Measurements from ENCODE around the gene BMPER. TPM values are rescaled to one million over a fixed set of nuclear protein-coding genes. Genes with fewer than 3 reads are reported as not detected.

Gene BMPER
- total and polyA plus RNA-seq, 2 of the 8 experiments (the other 6 are each of a cell fraction or from before 2014, with no cell fraction given), result 0.33 to 0.69 TPM

DNA sequence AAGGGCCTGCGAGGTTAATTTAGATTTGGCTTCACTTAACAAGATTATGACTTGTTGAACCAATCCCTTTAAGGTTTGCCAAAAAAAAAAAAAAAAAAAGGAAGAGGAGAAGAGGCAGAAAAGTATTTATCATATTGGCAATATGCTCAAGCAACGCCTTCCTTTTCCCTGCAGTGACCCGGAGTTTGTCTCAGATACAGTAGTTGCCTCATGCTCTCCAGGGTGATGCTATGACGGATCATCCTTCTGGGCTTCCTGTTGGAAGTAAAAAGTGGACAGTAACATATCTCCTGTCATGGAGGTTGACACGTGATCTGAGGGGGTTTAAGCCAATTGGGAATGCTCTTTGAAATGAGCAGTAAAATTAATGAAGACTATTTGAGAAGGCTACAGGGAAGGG lies 117.3 kb downstream of the BMPER start (continued):
- TF ChIP-seq RAD21 (IDR thresholded peaks at IDR 0.05 in 1 of 2, conservative IDR thresholded peaks at IDR 0.05 in 1 of 2; ENCODE audit: low read depth in 2 of 2, low read length in 2 of 2), result no peak

All from H1 (cell line).